ENCODE measurements around the gene CMTM6.

CMTM6 gene

DNA sequence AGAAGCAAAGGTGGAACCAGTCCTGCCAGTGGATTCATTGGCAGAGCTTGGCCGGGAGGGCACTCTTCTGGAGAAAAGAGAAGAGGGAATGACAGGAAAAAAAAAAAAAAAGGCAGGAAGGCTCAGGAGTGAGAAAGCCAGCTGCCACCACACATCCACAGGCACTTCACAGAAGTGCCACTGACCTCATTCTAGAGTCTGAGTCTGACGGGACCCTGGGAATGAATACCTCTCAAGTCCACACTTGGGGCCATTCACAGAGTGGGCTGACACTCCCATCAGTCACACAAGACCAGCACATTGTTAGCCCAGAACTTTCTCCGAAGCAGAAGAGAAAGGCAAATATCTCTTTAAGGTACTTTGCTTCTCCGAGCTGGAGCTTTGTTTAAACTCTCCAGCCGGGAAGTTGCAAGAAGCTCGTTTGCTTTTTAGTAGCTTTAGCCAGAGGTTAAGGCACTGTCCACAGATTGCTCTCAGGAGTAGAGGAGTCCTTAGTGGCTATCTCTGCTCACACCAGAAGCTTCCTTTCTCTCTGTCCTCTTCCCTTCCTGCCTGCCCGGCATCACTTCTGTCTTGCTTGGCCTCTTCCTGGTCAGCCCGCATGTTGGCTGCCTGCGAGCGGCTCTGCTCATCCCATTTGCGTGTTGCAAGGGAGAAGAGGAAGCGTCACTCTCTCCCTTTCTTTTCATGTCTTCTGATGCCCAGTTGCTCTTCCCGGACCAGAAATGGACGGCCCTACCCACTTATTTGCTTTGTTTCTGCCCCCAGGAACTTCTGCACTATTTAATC lies 53.8 kb downstream of the CMTM6 start:
- Histone ChIP-seq H2BK120ac (ENCODE audit: low read depth, low read length) (no peak overlapping the region), H3K36me3 (ENCODE audit: control insufficient read depth, insufficient read depth, low read length) (no peaks in the 10 kb centered on the region), H3K4me3 (ENCODE audit: low read length) (no peak overlapping the region), H3K4ac (ENCODE audit: low read depth, low read length) (no peak overlapping the region), H3K9ac (ENCODE audit: low read length) (no peak overlapping the region), H3K23ac (ENCODE audit: low read length) (no peak overlapping the region), H3K27ac (ENCODE audit: low read depth, low read length) (no peak overlapping the region), H2BK15ac (replicated peaks; ENCODE audit: low read depth) (no peak overlapping the region), H3K18ac (ENCODE audit: low read length) (no peak overlapping the region), H4K5ac (ENCODE audit: low read length) (no peak overlapping the region), H3K4me1 (ENCODE audit: control insufficient read depth, low read depth, low read length) (no peaks in the 10 kb centered on the region), H4K8ac (ENCODE audit: low read depth, low read length) (no peak overlapping the region), H3K79me1 (ENCODE audit: low read length) (peaks cover 3% of the 10 kb centered on the region), H3K56ac (ENCODE audit: low read length) (no peak overlapping the region), H3K27me3 (ENCODE audit: insufficient read depth, low read length, poor library complexity) (no peaks in the 10 kb centered on the region), H3K79me2 (ENCODE audit: control insufficient read depth, insufficient read depth, low read length) (no peaks in the 10 kb centered on the region), H2AK5ac (ENCODE audit: low read length) (no peak overlapping the region), H2BK5ac (ENCODE audit: low read length) (no peak overlapping the region), H3K4me2 (ENCODE audit: low read length) (no peak overlapping the region)
- no peak for DNase-seq
- no CpG with 5 or more reads among the region's 14 CpGs for WGBS (ENCODE audit: extremely low coverage, insufficient coverage, low lambda C conversion rate)

DNA sequence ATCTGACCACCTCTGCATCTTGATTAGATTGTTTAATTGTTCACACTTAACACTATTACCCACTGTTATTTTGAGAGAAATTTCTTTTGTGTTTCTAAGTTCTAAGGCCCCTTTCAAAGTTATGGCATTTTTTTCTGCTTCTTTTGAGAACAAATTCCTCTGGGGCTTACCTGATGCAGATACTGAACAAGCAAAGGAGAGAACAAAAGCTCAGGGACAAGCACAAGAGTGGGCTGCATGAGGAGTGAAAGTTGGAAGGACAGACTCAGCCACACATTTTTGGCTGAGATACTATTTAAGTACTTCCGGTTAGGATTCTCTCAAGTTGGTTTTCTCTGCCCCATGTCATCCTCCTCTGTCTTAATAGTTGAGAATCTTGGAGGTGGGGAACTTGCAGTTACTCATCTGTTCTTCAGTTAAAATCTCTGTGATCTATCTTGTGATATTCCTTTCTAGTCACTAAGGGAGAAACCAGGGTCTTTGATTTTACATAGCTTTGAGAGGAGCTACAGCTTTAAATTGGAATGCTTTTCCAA lies 54.7 kb downstream of the CMTM6 start:
- no peaks in the 10 kb centered on the region for H3K79me2 ChIP-seq (ENCODE audit: control insufficient read depth, insufficient read depth, low read length)
- H2BK5ac ChIP-seq (ENCODE audit: low read length): no peak overlapping the region
- no peak overlapping the region for H3K56ac ChIP-seq (ENCODE audit: low read length)
- H3K27ac ChIP-seq (ENCODE audit: low read depth, low read length): no peak overlapping the region
- H3K27me3 ChIP-seq (ENCODE audit: insufficient read depth, low read length, poor library complexity): no peaks in the 10 kb centered on the region
- no peak overlapping the region for H3K23ac ChIP-seq (ENCODE audit: low read length)
- H2AK5ac ChIP-seq (ENCODE audit: low read length): no peak overlapping the region
- H3K36me3 ChIP-seq (ENCODE audit: control insufficient read depth, insufficient read depth, low read length): no peaks in the 10 kb centered on the region
- DNase-seq: no peak
- H3K4me1 ChIP-seq (ENCODE audit: control insufficient read depth, low read depth, low read length): no peaks in the 10 kb centered on the region
- no peak overlapping the region for H3K4ac ChIP-seq (ENCODE audit: low read depth, low read length)
- no peak overlapping the region for H2BK15ac ChIP-seq (replicated peaks; ENCODE audit: low read depth)
- H3K79me1 ChIP-seq (ENCODE audit: low read length): peaks cover 2% of the 10 kb centered on the region
- no peak overlapping the region for H3K4me3 ChIP-seq (ENCODE audit: low read length)
- H4K5ac ChIP-seq (ENCODE audit: low read length): no peak overlapping the region
- WGBS (ENCODE audit: extremely low coverage, insufficient coverage, low lambda C conversion rate): no CpG with 5 or more reads among the region's 1 CpG
- H3K9ac ChIP-seq (ENCODE audit: low read length): no peak overlapping the region
- no peak overlapping the region for H3K4me2 ChIP-seq (ENCODE audit: low read length)
- H2BK120ac ChIP-seq (ENCODE audit: low read depth, low read length): no peak overlapping the region
- no peak overlapping the region for H3K18ac ChIP-seq (ENCODE audit: low read length)
- no peak overlapping the region for H4K8ac ChIP-seq (ENCODE audit: low read depth, low read length)

GRCh38 chr3:32443478-32443877 lies 59.2 kb downstream of the CMTM6 start:
- Histone ChIP-seq H3K27me3 (ENCODE audit: insufficient read depth, low read length, poor library complexity) (no peaks in the 10 kb centered on the region), H3K9ac (ENCODE audit: low read length) (no peak overlapping the region), H2AK5ac (ENCODE audit: low read length) (no peak overlapping the region), H3K18ac (ENCODE audit: low read length) (no peak overlapping the region), H3K4ac (ENCODE audit: low read depth, low read length) (no peak overlapping the region), H2BK120ac (ENCODE audit: low read depth, low read length) (no peak overlapping the region), H2BK5ac (ENCODE audit: low read length) (no peak overlapping the region), H3K56ac (ENCODE audit: low read length) (no peak overlapping the region), H3K36me3 (ENCODE audit: control insufficient read depth, insufficient read depth, low read length) (no peaks in the 10 kb centered on the region), H4K5ac (ENCODE audit: low read length) (no peak overlapping the region), H3K79me2 (ENCODE audit: control insufficient read depth, insufficient read depth, low read length) (no peaks in the 10 kb centered on the region), H3K27ac (ENCODE audit: low read depth, low read length) (no peak overlapping the region), H3K4me2 (ENCODE audit: low read length) (no peak overlapping the region), H3K23ac (ENCODE audit: low read length) (no peak overlapping the region), H2BK15ac (replicated peaks; ENCODE audit: low read depth) (no peak overlapping the region), H3K4me1 (ENCODE audit: control insufficient read depth, low read depth, low read length) (no peaks in the 10 kb centered on the region), H3K4me3 (ENCODE audit: low read length) (no peak overlapping the region), H4K8ac (ENCODE audit: low read depth, low read length) (no peak overlapping the region), H3K79me1 (ENCODE audit: low read length) (peaks cover 7% of the 10 kb centered on the region)
- no peak for DNase-seq
- WGBS (ENCODE audit: extremely low coverage, insufficient coverage, low lambda C conversion rate): no CpG with 5 or more reads among the region's 1 CpG

GRCh38 chr3:32442766-32443165 lies 59.9 kb downstream of the CMTM6 start:
- no peak overlapping the region for H3K4me2 ChIP-seq (ENCODE audit: low read length)
- no peak overlapping the region for H3K27ac ChIP-seq (ENCODE audit: low read depth, low read length)
- H3K79me2 ChIP-seq (ENCODE audit: control insufficient read depth, insufficient read depth, low read length): no peaks in the 10 kb centered on the region
- H4K8ac ChIP-seq (ENCODE audit: low read depth, low read length): no peak overlapping the region
- no peaks in the 10 kb centered on the region for H3K27me3 ChIP-seq (ENCODE audit: insufficient read depth, low read length, poor library complexity)
- H3K9ac ChIP-seq (ENCODE audit: low read length): no peak overlapping the region
- H3K4me1 ChIP-seq (ENCODE audit: control insufficient read depth, low read depth, low read length): no peaks in the 10 kb centered on the region
- H3K23ac ChIP-seq (ENCODE audit: low read length): no peak overlapping the region
- no peak overlapping the region for H3K56ac ChIP-seq (ENCODE audit: low read length)
- no peaks in the 10 kb centered on the region for H3K36me3 ChIP-seq (ENCODE audit: control insufficient read depth, insufficient read depth, low read length)
- WGBS (ENCODE audit: extremely low coverage, insufficient coverage, low lambda C conversion rate): no CpG with 5 or more reads among the region's 3 CpGs
- H2BK5ac ChIP-seq (ENCODE audit: low read length): no peak overlapping the region
- no peak overlapping the region for H3K4me3 ChIP-seq (ENCODE audit: low read length)
- H3K79me1 ChIP-seq (ENCODE audit: low read length): peaks cover 7% of the 10 kb centered on the region
- H2BK15ac ChIP-seq (replicated peaks; ENCODE audit: low read depth): no peak overlapping the region
- H3K4ac ChIP-seq (ENCODE audit: low read depth, low read length): no peak overlapping the region
- H2BK120ac ChIP-seq (ENCODE audit: low read depth, low read length): no peak overlapping the region
- no peak overlapping the region for H4K5ac ChIP-seq (ENCODE audit: low read length)
- H2AK5ac ChIP-seq (ENCODE audit: low read length): no peak overlapping the region
- DNase-seq: no peak
- H3K18ac ChIP-seq (ENCODE audit: low read length): no peak overlapping the region

DNA sequence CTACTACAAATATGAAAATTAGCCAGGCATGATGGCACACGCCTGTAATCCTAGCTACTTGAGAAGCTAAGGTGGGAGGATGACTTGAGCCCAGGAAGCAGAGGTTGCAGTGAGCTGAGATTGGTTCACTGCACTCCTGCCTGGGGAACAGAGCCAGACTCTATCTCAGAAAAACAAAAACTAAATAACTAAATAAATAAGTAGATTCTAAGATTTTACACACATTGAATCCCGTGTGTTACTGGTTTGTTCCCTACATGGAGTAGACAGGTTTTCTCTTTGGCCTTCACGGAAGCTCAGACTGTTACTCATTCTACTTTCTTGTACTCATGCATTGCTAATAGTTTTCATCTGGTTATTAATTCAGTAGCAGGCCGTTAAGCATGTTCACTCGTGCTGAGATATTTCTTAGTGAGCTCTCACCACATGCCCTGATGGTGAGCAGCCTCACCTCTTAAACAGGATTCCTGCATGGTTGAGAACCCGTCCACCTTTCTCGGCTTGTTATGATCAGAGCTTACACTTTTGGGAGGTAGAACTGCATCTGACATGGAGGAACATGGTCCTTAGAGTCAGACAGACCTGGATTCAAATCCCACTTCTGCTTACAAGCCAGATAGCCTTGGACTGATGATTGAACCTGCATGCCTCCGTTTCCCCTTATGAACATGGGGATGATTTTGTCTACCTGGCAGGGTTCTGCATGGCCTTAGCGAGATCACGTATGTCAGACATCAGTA lies 61.9 kb downstream of the CMTM6 start:
- DNase-seq: no peak
- Histone ChIP-seq H2BK15ac (replicated peaks; ENCODE audit: low read depth) (no peak overlapping the region), H2BK5ac (ENCODE audit: low read length) (no peak overlapping the region), H3K79me2 (ENCODE audit: control insufficient read depth, insufficient read depth, low read length) (peaks cover 2% of the 10 kb centered on the region), H3K79me1 (ENCODE audit: low read length) (peaks cover 7% of the 10 kb centered on the region), H3K27ac (ENCODE audit: low read depth, low read length) (no peak overlapping the region), H3K18ac (ENCODE audit: low read length) (no peak overlapping the region), H3K4me1 (ENCODE audit: control insufficient read depth, low read depth, low read length) (no peaks in the 10 kb centered on the region), H3K27me3 (ENCODE audit: insufficient read depth, low read length, poor library complexity) (no peaks in the 10 kb centered on the region), H4K8ac (ENCODE audit: low read depth, low read length) (no peak overlapping the region), H2BK120ac (ENCODE audit: low read depth, low read length) (no peak overlapping the region), H3K4me2 (ENCODE audit: low read length) (no peak overlapping the region), H3K56ac (ENCODE audit: low read length) (no peak overlapping the region), H3K4ac (ENCODE audit: low read depth, low read length) (no peak overlapping the region), H3K36me3 (ENCODE audit: control insufficient read depth, insufficient read depth, low read length) (no peaks in the 10 kb centered on the region), H3K9ac (ENCODE audit: low read length) (no peak overlapping the region), H4K5ac (ENCODE audit: low read length) (no peak overlapping the region), H3K23ac (ENCODE audit: low read length) (no peak overlapping the region), H3K4me3 (ENCODE audit: low read length) (no peak overlapping the region), H2AK5ac (ENCODE audit: low read length) (no peak overlapping the region)
- no CpG with 5 or more reads among the region's 10 CpGs for WGBS (ENCODE audit: extremely low coverage, insufficient coverage, low lambda C conversion rate)
